Measurements from ENCODE around the gene KRTAP10-11.

- TF ChIP-seq CTCF (IDR thresholded peaks at IDR 0.05) (no peak), EZH2 (IDR thresholded peaks at IDR 0.05; ENCODE audit: borderline replicate concordance, insufficient read depth, low read depth, low read length, poor library complexity, severe bottlenecking) (no peak)
Observed at GRCh38 chr21:44692798-44693512, 46.7 kb downstream of the KRTAP10-11 start.

Measured in B cell (primary cell).